ENCODE data around the gene TMEM63C. TPM values are rescaled to one million over a fixed set of nuclear protein-coding genes. Genes with fewer than 3 reads are reported as not detected.

TMEM63C gene
- total and polyA plus RNA-seq, 5 donors = 0.03 to 0.23 (median 0.13) TPM; not detected in 1

DNA sequence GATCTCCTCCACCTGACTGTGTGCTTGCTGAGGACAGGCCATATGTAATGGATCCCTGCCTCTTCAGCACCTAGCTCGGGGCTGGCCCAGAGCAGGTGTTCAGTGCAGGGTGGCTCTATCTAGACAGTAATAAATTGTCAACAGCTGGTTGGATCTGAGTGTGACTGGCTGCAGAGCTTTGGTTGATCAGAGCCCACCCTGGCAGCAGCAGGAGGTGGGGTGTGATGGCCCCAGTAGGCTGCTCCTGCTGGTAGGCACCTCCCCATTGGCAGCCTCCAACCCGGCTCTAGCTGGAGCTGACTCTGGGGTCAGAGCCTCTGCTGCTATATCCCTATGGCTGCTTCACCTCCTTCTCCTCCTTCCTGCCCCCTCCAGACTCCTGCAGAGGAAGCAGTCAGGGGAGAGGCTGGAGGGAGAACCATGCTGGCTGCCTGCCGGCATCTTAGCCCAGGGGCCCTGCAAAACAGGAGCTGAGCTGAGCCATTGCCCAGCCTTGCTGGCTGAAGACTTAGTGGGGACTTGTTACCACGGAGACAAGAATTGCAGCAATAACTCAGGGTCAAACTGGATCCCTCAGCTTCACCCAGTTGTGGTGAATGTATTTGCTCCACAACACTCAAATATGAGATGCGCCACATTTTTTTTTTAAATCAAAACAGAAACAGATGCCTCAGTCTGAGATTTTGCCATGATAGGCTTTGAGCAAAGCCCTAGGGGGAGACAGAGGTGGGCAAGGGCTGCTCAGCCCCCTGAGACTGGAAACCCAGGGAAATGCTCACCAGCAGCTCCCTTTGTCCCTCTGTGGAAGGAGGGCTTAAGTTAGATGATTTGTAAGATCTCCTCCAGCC, 22.2 kb downstream of the TMEM63C start:
- WGBS = 39% methylated on average over 5 of the region's 5 CpGs
- Histone ChIP-seq H3K27me3 (ENCODE audit: control insufficient read depth, insufficient read depth) (no peaks in the 10 kb centered on the region), H3K9me3 (ENCODE audit: control insufficient read depth, low read length) (no peaks in the 10 kb centered on the region), H3K27ac (ENCODE audit: low read length) (no peak overlapping the region), H3K4me3 (ENCODE audit: low read length) (no peak overlapping the region), H3K4me1 (ENCODE audit: control insufficient read depth, insufficient read depth, low read length) (no peaks in the 10 kb centered on the region)
- no peak for DNase-seq
- no peak for ATAC-seq
- intact Hi-C loops (cut with DNase I) = no loop called here

DNA sequence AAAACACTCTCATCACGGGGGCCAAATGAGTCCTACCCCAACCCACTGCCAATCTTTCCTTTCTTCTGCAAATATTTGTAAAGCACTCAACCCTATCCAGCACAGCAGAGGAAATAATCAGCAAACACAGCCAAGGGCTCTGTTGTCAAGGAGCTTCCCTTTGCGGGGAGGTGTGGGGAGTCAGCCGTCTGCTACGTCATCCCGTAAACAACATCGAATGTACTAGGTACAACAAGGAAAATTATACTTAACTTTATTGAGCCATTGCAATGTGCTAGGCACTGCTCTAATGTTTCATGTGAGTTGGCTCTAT, 22.8 kb downstream of the TMEM63C start:
- intact Hi-C loops (cut with DNase I) = no loop called here
- Histone ChIP-seq H3K27me3 (ENCODE audit: control insufficient read depth, insufficient read depth) (no peaks in the 10 kb centered on the region), H3K4me1 (ENCODE audit: control insufficient read depth, insufficient read depth, low read length) (no peaks in the 10 kb centered on the region), H3K9me3 (ENCODE audit: control insufficient read depth, low read length) (no peaks in the 10 kb centered on the region), H3K4me3 (ENCODE audit: low read length) (no peak overlapping the region), H3K27ac (ENCODE audit: low read length) (no peak overlapping the region)
- ATAC-seq (no peak), DNase-seq (no peak)
- 63% methylated on average over 6 of the region's 6 CpGs for WGBS

DNA sequence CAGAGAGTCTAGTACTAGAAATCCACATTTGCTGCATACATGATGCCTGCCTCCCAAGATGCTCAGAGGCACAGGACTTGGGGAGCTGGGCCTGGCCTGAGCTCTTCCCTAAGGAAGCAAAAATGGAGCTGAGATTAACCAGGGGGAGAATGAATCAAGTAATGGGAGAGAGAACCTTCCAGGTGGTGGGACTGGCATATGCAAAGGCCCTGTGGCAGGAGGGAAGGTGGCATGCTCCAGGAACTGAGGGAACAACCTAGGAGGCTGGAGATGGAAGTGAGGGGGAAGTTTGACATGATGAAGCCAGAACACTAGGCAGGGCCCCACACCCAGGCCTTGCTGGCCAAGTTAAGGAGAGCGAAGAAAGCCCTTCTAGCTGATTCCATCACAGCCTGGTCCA, 23.3 kb downstream of the TMEM63C start:
- intact Hi-C loops (cut with DNase I) = no loop called here
- DNase-seq = no peak
- Histone ChIP-seq H3K4me3 (ENCODE audit: low read length) (no peak overlapping the region), H3K27me3 (ENCODE audit: control insufficient read depth, insufficient read depth) (no peaks in the 10 kb centered on the region), H3K4me1 (ENCODE audit: control insufficient read depth, insufficient read depth, low read length) (no peaks in the 10 kb centered on the region), H3K27ac (ENCODE audit: low read length) (no peak overlapping the region), H3K9me3 (ENCODE audit: control insufficient read depth, low read length) (no peaks in the 10 kb centered on the region)
- no peak for ATAC-seq
- 91% methylated on average over 1 of the region's 1 CpG for WGBS

DNA sequence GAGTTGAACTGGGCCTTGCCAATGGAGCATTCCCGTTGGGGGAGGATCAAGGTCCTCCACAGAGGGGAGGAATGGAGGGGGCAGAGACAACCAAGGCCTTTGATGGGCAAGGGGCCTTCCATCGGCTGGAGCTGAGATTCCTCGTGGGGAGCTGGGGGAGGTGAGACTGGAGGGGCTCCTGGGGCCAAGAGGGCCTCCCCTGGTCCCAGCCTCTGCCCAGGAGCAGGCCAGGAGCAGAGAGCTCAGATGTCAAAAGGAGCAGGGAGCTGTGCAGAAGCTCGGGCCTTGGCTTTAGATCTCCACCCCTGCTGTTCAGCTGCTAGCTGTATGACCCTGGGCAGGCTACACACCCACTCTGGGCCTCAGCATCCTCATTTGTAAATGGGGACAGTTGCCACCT, 24.0 kb downstream of the TMEM63C start:
- Histone ChIP-seq H3K27me3 (ENCODE audit: control insufficient read depth, insufficient read depth) (no peaks in the 10 kb centered on the region), H3K4me3 (ENCODE audit: low read length) (no peak overlapping the region), H3K9me3 (ENCODE audit: control insufficient read depth, low read length) (no peaks in the 10 kb centered on the region), H3K4me1 (ENCODE audit: control insufficient read depth, insufficient read depth, low read length) (no peaks in the 10 kb centered on the region), H3K27ac (ENCODE audit: low read length) (no peak overlapping the region)
- ATAC-seq (no peak), DNase-seq (no peak)
- intact Hi-C loops (cut with DNase I) = no loop called here
- 49% methylated on average over 4 of the region's 4 CpGs for WGBS

DNA sequence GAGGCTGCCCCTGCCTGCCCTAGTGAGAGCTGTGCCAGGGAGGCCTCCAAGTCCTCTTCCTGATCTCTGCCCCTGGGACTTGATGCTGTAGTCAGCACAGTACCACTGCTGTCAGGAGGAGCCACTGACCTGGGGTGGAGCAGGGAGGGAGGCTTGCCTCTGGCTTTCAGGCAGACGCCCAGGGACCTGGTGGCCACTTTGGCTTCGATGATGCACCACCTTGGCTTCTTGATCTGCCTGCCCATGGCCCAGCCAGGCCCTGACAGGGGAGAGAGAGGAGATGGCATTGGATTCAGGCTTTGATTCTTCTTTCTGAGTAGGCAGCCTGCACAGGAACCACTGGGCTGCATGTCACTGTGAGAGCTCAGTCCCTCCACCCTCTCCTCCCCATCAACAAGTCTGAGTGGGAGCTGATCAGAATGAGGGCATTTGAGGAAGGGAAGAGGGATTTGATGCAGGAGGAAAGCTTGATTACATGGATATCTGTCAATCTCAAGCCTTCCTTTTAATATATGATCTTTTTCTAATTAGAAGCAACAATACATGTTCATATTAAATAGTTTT, 24.7 kb downstream of the TMEM63C start:
- Histone ChIP-seq H3K9me3 (ENCODE audit: control insufficient read depth, low read length) (no peaks in the 10 kb centered on the region), H3K27ac (ENCODE audit: low read length) (no peak overlapping the region), H3K4me1 (ENCODE audit: control insufficient read depth, insufficient read depth, low read length) (no peaks in the 10 kb centered on the region), H3K27me3 (ENCODE audit: control insufficient read depth, insufficient read depth) (no peaks in the 10 kb centered on the region), H3K4me3 (ENCODE audit: low read length) (no peak overlapping the region)
- WGBS = 65% methylated on average over 2 of the region's 2 CpGs
- intact Hi-C loops (cut with DNase I) = no loop called here
- no peak for ATAC-seq
- no peak for DNase-seq

DNA sequence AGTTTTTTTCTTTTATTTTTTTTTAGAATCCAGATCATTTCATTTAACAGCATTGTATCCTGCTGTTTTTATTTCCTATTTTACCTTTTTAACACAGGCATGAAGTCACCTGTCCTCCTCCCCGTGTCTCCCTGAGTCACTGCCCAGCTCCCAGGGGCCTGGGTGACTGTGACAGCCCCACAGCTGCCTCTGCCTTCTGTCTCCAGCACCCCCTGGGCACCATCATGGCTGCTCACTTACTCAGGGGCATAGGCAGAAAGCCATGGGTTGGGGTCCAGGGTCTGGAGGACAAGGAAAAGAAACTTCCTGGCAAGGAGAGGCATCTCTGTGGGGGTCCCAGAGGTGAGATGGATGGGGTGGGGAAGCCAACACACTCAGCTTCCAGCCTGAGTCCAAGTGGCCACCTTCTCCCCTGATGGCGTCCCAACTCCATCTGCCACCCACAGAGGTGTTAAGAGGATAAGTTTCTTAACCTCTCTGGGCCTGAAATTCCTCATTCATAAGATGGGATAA, 25.3 kb downstream of the TMEM63C start:
- H3K27ac ChIP-seq (ENCODE audit: low read length) = no peak overlapping the region
- no peaks in the 10 kb centered on the region for H3K27me3 ChIP-seq (ENCODE audit: control insufficient read depth, insufficient read depth)
- DNase-seq = no peak
- no peak for ATAC-seq
- no peaks in the 10 kb centered on the region for H3K9me3 ChIP-seq (ENCODE audit: control insufficient read depth, low read length)
- no peak overlapping the region for H3K4me3 ChIP-seq (ENCODE audit: low read length)
- 25% methylated on average over 2 of the region's 2 CpGs for WGBS
- no peaks in the 10 kb centered on the region for H3K4me1 ChIP-seq (ENCODE audit: control insufficient read depth, insufficient read depth, low read length)
- intact Hi-C loops (cut with DNase I) = no loop called here

DNA sequence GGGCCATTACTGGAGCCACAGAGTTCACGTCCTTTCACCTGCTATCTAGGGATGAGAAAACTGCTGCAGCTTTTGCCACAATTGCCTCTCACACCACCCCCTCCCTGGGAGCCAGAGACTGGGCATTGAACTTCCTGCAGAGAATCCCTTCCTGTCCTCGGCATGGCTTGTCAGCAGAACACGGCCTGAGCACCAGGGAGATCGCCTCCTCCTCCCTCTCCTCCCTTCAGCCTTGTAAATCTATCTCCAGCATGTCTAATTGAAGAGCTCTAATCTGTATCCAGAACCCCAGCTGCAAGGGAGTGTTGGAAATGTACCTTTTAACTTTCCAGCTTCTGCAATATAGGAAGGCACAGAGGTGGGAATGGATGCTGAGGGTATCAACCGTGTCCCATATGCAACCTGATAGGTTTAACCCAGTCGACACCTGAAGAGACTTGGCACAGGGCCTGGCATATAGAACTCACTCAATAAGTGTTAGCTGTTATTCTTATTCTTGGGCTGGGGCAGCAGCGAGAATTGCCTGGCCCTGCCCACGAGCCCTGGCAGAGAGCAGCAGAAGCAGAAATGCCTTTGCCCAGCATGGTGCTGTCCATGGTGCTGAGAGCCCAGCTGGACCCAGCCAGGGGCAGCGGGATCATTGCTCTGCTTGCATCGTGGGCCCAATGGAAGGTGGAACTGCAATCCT, 26.8 kb downstream of the TMEM63C start:
- peak; percentile 78 to 81 for ATAC-seq
- H3K4me1 ChIP-seq (ENCODE audit: control insufficient read depth, insufficient read depth, low read length) = no peaks in the 10 kb centered on the region
- intact Hi-C loops (cut with DNase I) = no loop called here

DNA sequence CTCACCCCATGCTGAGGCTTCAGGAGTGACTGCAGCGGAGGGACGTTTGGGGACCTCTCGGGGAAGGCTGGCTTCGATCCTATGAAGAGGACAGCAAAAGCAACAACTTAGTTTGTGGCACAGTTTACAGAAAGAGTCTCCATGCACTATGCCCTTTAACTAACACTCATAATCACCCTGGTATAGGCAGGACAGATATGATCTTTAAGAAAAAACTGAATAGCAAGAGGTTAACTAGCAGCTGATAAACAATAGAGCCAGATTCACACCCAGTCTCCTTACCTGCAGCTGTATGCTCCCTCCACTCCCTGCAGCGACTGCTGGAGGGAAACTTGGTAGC, 27.4 kb downstream of the TMEM63C start:
- H3K4me1 ChIP-seq (ENCODE audit: control insufficient read depth, insufficient read depth, low read length) = no peaks in the 10 kb centered on the region
- 30% methylated on average over 5 of the region's 5 CpGs for WGBS

More for the DNA sequence above, 26.8 kb downstream of the TMEM63C start:
- no peaks in the 10 kb centered on the region for H3K27me3 ChIP-seq (ENCODE audit: control insufficient read depth, insufficient read depth)
- 20% methylated on average over 10 of the region's 10 CpGs for WGBS
- peak; percentile 70 to 90 (median 89) for DNase-seq
- no peak overlapping the region for H3K4me3 ChIP-seq (ENCODE audit: low read length)
- H3K27ac ChIP-seq (ENCODE audit: low read length) = no peak overlapping the region
- no peaks in the 10 kb centered on the region for H3K9me3 ChIP-seq (ENCODE audit: control insufficient read depth, low read length)

DNA sequence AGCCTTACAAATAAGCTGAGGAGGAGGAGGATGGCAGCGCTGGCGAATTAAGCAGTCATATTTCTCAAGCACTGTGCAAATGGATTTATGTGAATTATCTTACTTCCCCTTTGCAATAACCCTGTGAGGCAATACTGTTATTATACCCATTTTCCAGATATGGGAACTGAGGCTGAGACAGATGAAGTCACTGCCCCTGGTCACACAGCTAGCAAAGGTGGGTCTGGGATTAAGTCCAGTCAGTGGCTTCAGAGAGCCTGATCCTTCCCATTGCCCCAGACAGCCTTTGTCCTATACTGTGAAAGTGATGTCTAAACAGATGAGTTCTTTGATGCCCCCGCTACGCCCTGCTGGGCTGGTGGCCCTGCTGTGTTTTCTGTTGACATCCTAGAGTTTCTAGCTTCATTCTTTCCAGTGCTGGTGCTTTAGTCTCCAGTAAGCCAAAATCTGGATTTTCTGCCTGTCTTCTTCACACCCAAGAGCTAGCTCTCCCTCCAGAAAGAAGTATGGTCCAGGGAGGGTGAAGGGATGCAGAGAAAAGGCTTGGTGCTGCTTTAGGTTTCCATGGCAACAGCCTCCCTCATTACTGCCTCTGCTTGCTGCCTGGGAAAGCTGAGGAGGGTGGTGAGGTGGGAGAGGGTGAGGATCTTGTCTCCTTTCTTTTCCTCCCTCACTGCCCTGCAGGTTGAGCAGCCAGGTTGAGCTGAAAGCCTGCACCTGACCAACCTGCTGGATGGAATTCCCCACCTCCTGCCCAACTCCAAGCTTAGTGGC, 30.7 kb downstream of the TMEM63C start:
- Histone ChIP-seq H3K4me3 (ENCODE audit: low read length) (no peak overlapping the region), H3K27ac (ENCODE audit: low read length) (no peak overlapping the region), H3K9me3 (ENCODE audit: control insufficient read depth, low read length) (no peaks in the 10 kb centered on the region), H3K27me3 (ENCODE audit: control insufficient read depth, insufficient read depth) (no peaks in the 10 kb centered on the region), H3K4me1 (ENCODE audit: control insufficient read depth, insufficient read depth, low read length) (no peaks in the 10 kb centered on the region)
- ATAC-seq = no peak
- 92% methylated on average over 4 of the region's 4 CpGs for WGBS
- intact Hi-C loops (cut with DNase I) = no loop called here
- no peak for DNase-seq

More for the DNA sequence above, 27.4 kb downstream of the TMEM63C start:
- no peak for DNase-seq
- Histone ChIP-seq H3K27me3 (ENCODE audit: control insufficient read depth, insufficient read depth) (no peaks in the 10 kb centered on the region), H3K9me3 (ENCODE audit: control insufficient read depth, low read length) (no peaks in the 10 kb centered on the region), H3K27ac (ENCODE audit: low read length) (no peak overlapping the region), H3K4me3 (ENCODE audit: low read length) (no peak overlapping the region)
- intact Hi-C loops (cut with DNase I) = no loop called here
- no peak for ATAC-seq

DNA sequence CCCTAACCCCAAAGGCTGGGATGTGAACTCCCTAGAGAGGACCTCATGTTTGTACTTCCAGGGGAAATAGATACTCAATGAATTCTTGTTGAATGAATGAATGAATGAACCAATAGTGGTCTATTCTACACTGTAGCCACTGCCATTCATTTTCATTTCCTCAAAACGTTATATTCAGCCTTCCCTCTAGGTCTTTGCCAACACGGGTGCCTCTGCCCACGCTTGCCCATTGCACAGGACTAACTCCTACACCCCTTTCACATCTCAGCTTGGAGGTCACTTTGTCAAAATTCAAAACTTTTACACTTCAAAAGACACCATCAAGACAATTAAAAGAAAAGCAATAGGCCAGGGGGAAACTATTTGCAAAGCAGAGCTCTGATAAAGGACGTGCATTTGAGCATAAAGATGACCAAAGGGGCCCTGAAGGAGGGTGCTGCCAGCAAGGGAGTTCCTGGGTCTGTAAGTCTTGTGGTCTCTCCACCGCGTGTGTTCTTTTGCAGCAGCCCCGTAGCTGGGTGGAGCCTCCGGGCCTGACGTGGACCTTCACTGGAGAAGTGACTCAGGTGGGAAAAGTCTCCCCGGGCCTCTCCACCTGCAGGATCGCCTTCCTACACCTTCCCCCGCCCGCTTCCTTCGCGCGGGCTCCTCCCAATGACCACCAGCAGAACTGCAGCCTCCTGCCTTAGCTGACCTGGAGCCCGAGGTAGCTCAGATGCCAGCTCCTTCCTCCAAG, 31.5 kb downstream of the TMEM63C start:
- 12% methylated on average over 17 of the region's 17 CpGs for WGBS
- Histone ChIP-seq H3K4me3 (ENCODE audit: low read length) (no peak overlapping the region), H3K9me3 (ENCODE audit: control insufficient read depth, low read length) (no peaks in the 10 kb centered on the region), H3K27me3 (ENCODE audit: control insufficient read depth, insufficient read depth) (no peaks in the 10 kb centered on the region), H3K4me1 (ENCODE audit: control insufficient read depth, insufficient read depth, low read length) (no peaks in the 10 kb centered on the region), H3K27ac (ENCODE audit: low read length) (no peak overlapping the region)
- DNase-seq (no peak), ATAC-seq (no peak)
- intact Hi-C loops (cut with DNase I) = no loop called here

Measured in right cardiac atrium (tissue), 5 donors.